ENCODE measurements around the gene PALD1.
"Not testable (repeated sequence)": the region's sequence is repeated elsewhere in the genome, so short reads cannot be mapped to it uniquely, and the experiment has no call there.

PALD1 gene

GRCh38 chr10:70575874-70576802 lies 97.6 kb downstream of the PALD1 start:
- DNase-seq: peak; percentile 80

- no peak for DNase-seq
These were observed 98.4 kb downstream of the PALD1 start for GRCh38 chr10:70576803-70577517.

GRCh38 chr10:70578371-70578947 lies 99.9 kb downstream of the PALD1 start:
- DNase-seq: no peak

DNA sequence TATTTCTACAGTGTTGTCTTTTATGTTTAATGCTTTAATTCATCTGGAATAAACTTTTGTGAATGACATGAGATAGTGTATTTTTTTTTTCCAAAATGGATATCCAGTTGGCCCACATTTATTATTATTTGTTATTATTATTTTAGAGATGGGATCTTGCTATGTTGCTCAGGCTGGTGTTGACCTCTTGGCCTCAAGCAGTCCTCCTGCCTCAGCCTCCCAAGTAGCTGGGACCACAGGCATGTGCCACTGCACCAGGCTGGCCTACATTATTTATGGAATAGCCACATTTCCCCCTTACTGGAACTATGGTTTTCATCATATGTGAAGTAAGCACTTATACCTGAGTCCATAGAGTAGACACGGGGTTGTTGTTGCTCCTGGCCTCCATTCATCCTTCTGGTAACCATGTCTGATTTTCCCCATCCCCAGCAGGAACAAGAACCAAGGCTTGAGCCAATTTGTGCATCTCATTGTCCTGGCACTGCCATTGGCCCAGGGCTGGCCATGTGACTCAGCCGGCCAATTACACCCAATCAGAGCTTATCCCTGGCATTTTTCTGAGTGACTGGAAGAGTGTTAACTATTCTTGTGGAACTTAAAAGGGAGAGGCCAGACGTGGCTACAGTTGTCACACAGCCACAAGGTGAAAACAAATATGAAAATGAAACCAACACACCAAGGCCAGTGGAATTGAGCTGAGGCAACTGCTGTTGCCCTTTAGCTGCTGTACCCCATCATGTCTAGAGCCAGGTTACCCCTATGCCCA lies 100.9 kb downstream of the PALD1 start:
- no peak for DNase-seq

GRCh38 chr10:70581176-70581575 lies 102.6 kb downstream of the PALD1 start:
- not testable (repeated sequence) for DNase-seq

GRCh38 chr10:70582793-70583668 lies 104.5 kb downstream of the PALD1 start:
- DNase-seq: no peak

- no peak for DNase-seq
These were observed 105.1 kb downstream of the PALD1 start for GRCh38 chr10:70583669-70584037.

DNA sequence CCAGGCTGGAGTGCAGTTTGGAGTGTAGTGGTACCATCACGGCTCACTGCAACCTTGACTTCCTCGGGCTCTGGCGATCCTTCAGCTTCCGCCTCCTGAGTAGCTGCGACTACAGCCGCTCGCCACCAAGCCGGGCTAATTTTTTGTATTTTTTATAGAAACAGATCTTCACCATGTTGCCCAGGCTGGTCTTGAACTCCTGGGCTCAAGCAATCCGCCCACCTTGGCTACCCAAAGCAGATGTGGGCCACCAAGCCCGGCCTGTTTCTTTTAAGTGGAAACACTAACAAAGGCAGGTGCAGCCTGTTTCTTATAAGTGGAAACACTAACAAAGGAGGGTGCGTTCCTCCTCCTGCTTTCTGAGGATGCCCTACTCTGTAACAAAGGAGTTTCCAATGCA lies 105.8 kb downstream of the PALD1 start:
- peak; percentile 67 for DNase-seq

DNA sequence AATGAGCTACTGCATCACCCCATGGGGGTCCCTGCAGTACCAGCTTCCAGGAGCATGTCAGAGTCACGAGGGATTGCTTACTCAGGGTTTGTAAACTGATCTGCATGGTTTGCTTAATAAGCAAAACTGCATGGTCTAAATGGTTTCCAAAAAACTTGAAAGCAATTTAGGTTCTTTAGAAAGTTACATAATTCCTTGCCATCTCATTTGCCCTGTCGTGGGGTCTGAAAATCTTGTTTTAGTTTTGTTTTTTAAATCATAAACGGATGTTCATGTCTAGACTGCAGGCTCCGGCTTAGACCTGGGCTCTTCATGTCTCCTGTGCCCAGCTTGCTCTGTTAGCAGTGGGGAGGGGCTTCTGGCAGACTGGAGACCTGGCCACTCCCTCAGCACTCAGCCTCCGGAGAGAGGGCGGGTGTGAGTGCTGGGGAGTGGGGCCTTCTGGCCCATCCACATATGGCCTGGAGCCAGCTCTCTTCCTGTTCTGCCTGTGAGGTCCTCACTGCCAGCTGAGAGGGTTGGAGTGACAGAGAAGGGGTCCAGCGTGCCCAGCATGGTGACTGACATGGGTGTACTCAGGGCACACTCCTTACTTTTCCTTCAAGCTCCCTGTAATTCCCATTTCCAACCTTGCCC lies 106.5 kb downstream of the PALD1 start:
- DNase-seq: peak; percentile 92

GRCh38 chr10:70585578-70586169 lies 107.1 kb downstream of the PALD1 start:
- peak; percentile 52 for DNase-seq

- DNase-seq: no peak
These were observed 107.9 kb downstream of the PALD1 start for GRCh38 chr10:70586348-70586930.

DNA sequence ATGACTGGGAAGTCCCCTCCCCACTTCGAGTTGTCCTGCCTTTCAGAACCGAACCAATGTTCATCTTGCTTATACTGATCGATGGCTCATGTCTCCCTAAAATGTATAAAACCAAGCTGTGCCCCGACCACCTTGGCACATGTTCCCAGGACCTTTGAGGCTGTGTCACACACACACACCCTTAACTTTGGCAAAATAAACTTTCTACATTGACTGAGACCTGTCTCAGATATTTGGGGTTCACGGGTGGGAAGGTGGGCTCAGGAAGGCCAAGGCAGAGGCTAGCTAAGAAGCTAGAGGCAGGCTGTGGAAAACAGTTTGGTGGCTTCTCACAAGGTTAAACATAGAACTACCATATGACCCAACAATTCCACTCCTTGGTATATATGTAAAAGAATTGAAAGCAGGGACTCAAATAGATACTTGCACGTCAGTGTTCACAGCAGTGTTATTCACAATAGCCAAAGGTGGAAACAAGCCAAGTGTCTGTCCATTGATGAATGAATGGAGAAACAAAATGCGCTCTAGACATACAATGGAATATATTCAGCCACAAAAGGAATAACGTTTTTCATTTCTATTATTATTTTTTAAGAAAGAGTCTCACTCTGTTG lies 108.6 kb downstream of the PALD1 start:
- no peak for DNase-seq

DNA sequence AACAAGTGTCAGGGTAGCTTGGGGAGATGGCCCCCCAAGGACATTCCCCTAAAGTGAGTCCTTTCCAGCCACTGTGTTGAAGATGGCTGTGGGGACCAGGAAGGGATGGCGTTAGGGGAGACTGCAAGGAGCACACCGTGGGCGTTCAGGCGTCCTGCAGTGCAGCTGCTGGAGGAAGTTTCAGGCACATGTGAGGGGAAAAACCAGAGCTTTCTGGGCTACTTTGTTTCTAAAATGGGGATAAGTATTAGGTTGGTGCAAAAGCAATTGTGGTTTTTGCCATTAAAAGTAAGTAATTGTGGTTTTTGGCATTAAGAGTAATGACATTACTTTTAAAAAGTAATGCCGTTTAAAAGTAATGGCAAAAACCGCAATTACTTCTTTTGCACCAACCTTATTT lies 109.7 kb downstream of the PALD1 start:
- DNase-seq: no peak

GRCh38 chr10:70588859-70589570 lies 110.4 kb downstream of the PALD1 start:
- DNase-seq: no peak

DNA sequence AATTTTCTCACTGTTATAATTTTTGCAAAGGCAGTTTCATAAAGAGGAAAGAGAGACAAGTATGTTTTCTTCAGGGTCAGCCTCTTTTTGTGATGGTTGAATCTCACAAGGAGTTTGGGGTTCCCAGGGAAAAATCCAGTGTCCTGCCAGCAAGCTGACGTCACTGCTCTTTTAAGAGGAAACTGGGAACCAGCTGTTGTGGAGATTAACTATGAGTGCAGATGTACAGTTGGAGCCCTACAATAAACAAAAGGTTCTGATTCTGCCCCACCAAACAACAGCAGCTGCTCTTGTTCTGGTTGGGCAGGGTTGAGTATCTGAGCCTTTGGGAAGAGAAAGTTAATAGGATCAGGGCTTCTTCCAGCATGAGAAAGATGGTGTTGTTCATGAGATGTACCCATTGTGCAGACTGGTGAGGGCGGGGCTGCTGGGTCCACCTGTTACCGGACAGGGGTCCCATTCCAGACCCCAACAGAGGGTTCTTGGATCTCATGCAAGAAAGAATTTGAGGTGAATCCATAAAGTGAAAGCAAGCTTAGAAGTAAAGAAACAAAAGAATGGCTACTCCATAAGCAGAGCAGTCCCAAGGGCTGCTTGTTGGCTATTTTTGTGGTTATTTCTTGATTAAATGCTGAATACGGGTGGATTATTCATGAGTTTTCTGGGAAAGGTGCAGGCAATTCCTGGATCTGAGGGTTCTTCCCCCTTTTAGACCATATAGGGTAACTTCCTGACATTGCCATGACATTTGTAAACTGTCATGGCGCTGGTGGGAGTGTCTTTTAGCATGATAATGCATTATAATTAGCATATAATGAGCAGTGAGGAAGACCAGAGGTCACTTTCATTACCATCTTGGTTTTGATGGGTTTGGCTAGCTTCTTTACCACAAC lies 111.4 kb downstream of the PALD1 start:
- DNase-seq: no peak

GRCh38 chr10:70590655-70591416 lies 112.3 kb downstream of the PALD1 start:
- no peak for DNase-seq

DNA sequence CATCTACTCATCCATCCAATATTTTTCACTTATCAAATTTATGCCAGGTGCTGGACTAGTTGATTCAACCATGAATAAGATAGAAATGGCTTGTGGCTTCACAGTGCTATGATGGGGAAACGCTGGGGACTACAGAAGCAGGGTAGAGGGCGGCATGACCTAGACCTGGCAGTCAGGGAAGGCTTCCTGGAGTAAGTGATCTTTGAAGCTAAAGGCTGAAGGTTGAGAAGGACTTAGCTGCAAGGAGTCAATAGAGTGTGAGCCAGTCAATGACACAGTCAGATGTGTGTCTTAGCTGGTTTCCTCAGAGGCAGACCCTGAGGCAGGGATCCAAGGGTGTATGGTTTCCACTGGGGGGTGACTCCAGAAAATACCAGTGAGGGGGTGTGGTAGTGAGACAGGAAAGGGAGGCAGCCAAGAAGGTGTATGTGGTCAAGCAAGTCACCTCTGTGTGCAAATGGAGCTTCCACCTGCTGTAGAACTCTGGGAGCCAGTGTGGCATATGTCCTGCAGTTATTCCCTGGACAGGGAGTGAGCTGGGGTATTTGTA lies 113.7 kb downstream of the PALD1 start:
- no peak for DNase-seq

All from NCI-H1092 treated with DMSO at 0.1 percent for 48 hours (cell line).